UCSD-AML1 (cell line): ENCODE data around the gene BST1.
"Not testable (repeated sequence)": the region's sequence is repeated elsewhere in the genome, so short reads cannot be mapped to it uniquely, and the experiment has no call there.

Experiments
- DNase-seq: peaks from one replicate; lab custom pipeline; 2025; ENCODE audit not compliant: unreplicated experiment; lab: John Stamatoyannopoulos, UW

BST1 gene

GRCh38 chr4:15742637-15743036 is 39.8 kb downstream of the BST1 start:
- no peak for DNase-seq

GRCh38 chr4:15744016-15744545 is 41.2 kb downstream of the BST1 start:
- DNase-seq, result no peak

DNA sequence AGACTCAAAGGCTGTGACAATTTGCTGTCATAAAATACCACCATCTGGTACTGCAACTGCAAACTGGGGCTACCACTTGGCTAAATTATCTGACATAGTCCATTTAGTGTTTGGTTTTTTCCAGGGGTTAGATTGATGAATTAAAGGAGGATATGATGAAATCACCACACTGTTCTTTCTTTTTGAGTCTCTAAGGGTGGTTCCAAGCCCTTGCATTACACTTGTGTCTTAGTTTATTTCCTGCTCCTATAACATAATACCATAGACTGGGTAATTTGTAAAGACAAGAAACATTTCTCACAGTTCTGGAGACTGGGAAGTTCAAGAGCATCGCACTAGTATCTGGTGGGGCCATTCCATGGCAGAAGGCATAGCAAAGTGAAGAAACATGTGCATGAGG is 43.2 kb downstream of the BST1 start:
- no peak for DNase-seq

GRCh38 chr4:15749001-15749400 is 46.1 kb downstream of the BST1 start:
- DNase-seq, result no peak

- no peak for DNase-seq
Measured at GRCh38 chr4:15751153-15751552, 48.3 kb downstream of the BST1 start.

DNA sequence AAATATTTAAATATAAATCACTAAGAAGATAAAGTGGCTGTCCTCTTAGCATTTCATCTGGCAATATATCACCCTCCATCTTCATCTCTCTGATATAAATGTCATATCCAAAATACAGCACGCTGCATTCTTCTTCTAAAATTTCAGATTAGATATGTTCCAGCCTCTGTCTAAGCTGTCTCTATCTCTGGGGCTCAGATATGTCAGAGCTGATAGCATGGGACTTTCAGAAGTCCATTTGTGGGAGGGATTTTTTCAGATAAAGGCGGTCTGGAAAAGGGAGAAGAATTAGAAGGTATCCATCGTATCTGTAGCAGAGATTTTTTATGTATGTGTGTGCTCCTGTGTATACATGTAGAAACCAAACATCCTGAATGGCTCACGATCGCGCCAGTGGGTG is 50.2 kb downstream of the BST1 start:
- DNase-seq, result no peak

DNA sequence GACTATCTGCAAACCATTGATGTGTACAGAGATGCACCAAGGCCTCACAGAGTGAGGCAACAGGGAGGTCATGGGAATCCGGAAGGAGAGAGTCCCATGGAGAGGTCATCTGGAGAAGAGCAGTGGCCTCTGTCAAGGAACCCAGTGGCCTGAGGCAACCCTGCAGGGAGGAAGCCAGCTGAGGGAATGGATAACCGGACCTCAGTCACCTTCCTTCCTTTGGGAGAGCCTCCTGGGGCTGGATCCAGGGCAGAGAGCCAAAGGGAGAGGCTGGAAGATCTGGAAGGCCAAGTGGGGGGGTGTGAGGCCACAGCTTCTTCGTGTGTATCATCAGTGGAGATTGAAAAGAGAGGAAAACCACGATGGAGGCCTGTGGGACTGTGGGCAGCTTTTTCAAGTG is 50.9 kb downstream of the BST1 start:
- no peak for DNase-seq

DNA sequence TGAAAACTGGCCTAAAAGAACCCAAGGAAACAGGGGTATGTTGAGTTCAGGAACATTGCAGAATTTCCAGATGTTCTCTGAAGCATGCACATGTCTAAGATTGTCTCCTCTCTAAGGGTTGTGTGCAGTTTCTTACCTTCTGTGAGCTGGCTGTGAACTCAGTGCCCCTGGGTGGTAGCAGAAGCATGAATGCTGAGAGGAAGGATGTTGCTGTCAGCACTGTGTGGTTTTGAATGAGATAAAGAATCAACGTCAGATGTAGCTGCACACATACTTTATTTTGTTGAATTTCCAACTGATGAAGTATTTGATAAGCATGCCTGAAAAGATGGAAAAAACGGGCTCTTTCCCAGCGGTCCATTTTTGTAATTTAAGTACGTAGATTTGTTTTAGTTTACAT is 51.5 kb downstream of the BST1 start:
- DNase-seq, result peak; percentile 16

DNA sequence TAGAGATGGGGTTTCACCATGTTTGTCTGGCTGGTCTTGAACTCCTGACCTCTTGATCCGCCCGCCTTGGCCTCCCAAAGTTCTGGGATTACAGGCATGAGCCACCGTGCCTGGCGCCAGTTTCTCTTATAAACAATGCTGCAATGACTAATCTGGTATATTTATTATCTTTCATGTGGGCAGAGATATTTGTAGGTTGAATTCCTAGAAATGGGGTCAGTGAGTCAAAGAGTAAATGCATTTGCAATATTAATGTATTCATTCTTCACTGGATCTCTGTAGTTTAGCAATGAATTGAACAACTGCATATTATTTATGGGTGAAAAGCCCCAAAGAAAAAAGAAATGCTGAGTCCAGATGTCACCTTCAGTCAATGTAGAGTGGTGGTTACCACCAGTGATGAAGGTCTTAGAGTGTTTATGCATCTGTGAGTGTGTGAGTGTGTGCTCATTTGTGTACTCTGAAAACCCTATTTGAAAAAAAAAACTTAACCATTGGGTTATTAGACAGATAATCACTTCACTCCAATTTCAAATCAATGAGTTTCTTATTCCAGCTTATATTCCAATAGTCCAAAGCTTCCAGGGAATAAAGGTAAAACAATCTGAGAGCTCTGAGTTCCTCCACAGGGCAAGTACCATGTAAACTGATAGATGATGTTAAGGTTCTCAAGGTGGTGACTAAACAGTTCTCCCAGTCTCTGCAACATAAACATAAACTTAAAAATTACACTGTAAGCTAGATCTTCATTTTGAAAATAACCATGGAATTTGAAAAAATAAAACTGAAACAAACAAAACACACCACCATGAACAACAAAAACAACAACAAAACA is 52.7 kb downstream of the BST1 start:
- DNase-seq, result no peak

DNA sequence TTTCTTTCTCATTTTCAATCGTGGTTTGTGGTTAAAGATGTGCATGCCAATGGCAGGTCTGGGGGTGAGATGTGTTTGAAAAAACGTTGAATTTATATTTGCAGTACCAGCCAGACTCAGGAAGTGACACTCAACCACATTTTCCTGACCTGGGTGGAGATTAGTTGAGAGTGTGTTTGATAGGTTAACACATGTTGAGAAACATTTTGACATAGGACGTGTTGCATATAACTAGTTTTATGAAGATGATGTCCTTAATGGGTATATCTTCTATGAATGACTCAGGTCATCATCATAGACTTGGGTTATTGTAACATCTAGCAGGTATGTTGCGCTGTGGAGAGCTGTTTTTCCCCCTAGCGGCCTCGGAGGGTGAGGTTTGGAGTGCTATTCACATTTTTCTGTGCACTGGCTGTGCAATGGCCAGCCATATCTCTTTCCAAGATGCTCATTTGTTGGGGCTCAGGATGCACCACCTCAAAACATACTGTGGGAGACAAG is 53.5 kb downstream of the BST1 start:
- DNase-seq, result peak; percentile 31

DNA sequence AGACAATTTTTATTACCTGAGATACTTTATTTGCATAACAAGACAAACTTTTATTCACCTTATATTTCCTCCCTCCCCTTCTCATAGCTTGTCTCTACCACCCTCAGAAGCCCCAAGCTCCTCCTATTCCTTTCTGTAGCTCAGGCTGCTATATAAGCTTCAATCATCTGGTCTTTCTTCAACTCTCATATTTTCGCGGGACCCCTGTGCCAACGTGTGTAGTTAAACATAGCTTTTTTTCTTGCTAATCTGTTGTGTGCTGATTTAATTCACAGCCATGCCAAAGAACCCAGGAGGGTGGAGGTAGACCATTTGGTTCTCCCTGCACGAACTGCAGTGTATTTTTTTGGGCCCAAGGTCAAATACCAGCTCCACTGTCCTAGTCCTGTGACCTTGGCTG is 54.2 kb downstream of the BST1 start:
- DNase-seq, result no peak

- DNase-seq, result no peak
Measured at GRCh38 chr4:15758294-15758693, 55.4 kb downstream of the BST1 start.

DNA sequence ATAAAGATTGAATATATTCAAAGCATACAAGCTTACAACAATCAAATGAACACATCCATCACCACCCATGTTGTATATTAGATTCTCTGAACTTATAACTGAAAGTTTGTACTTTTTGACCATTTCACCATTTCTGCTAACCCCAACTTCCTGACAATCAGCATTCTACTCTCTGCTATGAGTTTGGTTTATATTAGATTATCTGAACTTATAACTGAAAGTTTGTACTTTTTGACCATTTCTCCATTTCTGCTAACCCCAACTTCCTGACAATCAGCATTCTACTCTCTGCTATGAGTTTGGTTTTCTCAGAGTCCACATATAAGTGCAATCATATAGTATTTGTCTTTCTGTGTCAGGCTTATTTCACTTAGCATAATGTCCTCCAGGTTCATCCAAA is 59.6 kb downstream of the BST1 start:
- not testable (repeated sequence) for DNase-seq

- peak; percentile 24 for DNase-seq
Measured at GRCh38 chr4:15765391-15765790, 62.5 kb downstream of the BST1 start.

DNA sequence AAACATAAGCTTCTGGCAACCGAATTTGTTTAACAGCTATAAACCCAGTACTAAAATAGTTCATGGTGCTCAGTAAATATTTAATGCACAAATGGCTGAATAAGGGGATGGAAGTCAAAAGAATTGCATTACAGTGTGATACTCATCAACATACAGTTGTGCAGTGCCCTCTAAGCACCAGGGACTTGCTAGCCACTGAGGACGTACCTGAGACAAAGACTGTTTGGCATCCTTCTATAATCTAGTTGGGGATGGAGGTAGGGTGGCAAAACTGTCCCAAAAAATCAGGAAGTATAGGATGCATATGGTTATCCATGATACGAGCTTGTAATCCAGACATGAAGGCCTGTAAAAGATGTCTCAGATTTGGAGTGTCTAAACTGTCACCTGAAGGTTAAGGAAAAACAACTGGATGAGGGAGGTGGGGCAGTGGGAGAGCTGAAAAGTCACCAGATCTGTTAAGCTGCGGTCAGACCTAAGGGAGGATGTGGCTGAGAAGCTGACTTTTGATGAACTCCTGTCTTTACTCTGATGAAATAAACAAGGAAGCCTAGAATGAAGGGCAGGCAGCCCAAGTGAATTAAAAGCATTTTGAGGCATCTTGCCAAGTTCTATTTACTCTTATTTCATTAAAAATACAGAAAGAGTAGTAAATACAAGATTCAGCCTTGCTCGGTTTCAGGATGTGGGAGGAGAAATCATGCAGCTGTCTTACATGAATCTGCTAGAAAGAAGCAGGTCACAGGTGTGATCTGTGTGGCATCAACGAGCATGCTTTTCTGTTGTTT is 63.2 kb downstream of the BST1 start:
- no peak for DNase-seq

DNA sequence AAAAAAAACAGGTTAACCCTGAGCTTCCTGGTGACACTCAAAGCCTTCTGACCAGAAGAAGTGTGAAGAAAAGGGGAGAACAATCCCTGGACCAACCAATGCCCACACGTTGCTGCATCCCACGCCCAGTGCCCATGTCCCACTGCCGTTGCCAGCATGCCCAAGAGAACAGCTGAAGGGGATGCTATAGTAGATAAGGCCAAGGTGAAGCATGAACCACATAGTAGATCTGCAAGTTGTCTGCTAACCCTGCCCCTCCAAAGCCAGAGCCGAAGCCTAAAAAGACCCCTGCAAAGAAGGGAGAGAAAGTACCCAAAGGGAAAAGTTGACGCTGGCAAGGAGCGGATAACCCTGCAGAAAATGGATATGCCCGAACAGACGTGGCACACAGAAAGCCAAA is 64.0 kb downstream of the BST1 start:
- DNase-seq, result no peak

GRCh38 chr4:15769202-15769601 is 66.3 kb downstream of the BST1 start:
- no peak for DNase-seq

GRCh38 chr4:15771216-15772058 is 68.6 kb downstream of the BST1 start:
- no peak for DNase-seq

DNA sequence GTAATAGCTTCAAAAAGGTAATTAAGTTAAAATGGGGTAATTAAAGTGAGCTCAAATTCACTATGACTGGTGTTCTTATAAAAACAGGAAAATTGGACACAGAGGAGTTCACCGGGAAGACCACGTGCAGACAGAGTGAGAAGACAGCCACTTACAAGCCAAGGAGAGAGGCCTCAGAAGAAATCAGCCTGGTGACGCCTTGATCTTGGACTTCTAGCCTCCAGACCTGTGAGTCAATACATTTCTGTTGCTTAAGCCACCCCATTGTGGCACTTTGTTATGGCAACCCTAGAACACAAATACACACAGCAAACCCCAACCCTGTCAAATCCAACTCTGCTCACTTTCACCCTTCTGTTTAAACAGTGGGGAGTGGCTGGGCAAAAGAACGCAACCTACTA is 71.2 kb downstream of the BST1 start:
- no peak for DNase-seq

GRCh38 chr4:15776871-15777648 is 74.2 kb downstream of the BST1 start:
- DNase-seq, result no peak
